H1 (cell line): ENCODE results near the gene DLEC1. TPM values are rescaled to one million over a fixed set of nuclear protein-coding genes. Genes with fewer than 3 reads are reported as not detected.

ENCODE experiments used
- ASH2L ChIP-seq: fragments of 200-600, 300-600 bp; sonication (generic); IDR thresholded peaks from one replicate; pipeline ENCODE4 v1.7.1; 2017; ENCODE audit warnings: low read length
- HDAC2 ChIP-seq, 2 experiments: fragments of 300-600 bp in 1 of 2; sonication (generic) in 1 of 2; IDR thresholded peaks; 2 replicates each; pipeline ENCODE4 v1.6.1; 2011 to 2012; ENCODE audit warnings: low read depth in 2 of 2, low read length in 2 of 2, mild to moderate bottlenecking in 2 of 2, moderate library complexity in 2 of 2, borderline replicate concordance in 1 of 2, inconsistent platforms in 1 of 2
- JUND ChIP-seq: IDR thresholded peaks from 2 replicates; pipeline ENCODE4 v1.6.1; 2011; ENCODE audit warnings: mild to moderate bottlenecking, improper control_type of control experiment, low read length
- POLR2A ChIP-seq, 2 experiments: IDR thresholded peaks; 1 replicate in 1 of 2; 2 replicates in 1 of 2; pipeline ENCODE4 v1.6.1; 2011; ENCODE audit warnings: low read depth in 2 of 2, low read length in 2 of 2, mild to moderate bottlenecking in 2 of 2; ENCODE audit errors: control extremely low read depth in 1 of 2
- SIN3A ChIP-seq, 2 experiments: IDR thresholded peaks in 1 of 2; conservative IDR thresholded peaks in 1 of 2; 2 replicates each; pipeline ENCODE4 v1.6.1; 2011 to 2012; ENCODE audit warnings: low read length in 2 of 2, improper control_type of control experiment in 1 of 2, low read depth in 1 of 2, mild to moderate bottlenecking in 1 of 2
- TBP ChIP-seq: IDR thresholded peaks from 2 replicates; pipeline ENCODE4 v1.6.1; 2011; ENCODE audit warnings: low read depth, low read length, improper control_type of control experiment
- polyA plus RNA-seq, 7 experiments: library from polyadenylated mRNA; depleted of rRNA in 3 of 7; stranded (reverse) in 5 of 7; unstranded in 2 of 7; fragments of >200 nt in 5 of 7; fragments of 200-250 nt in 2 of 7; gene quantifications; 1 replicate in 5 of 7; 2 replicates in 1 of 7; 4 replicates in 1 of 7; pipeline versions ENCODE4 v1.2.1 to v1.2.3, GENCODE V29; 2011 to 2013; ENCODE audit warnings: missing spikeins in 2 of 7, mixed read lengths in 2 of 7
- total RNA-seq: library from RNA; stranded (reverse); fragmentation: NEBNext Ultra II Directional; extraction: Animal tissue kit (Norgen Biotek cat#: 25700); gene quantifications from 2 replicates; pipeline ENCODE4 v1.2.1, GENCODE V29; 2021
- TF ChIP-seq, protein P1 (sequence below): fragments of 300-600 bp; sonication (generic); IDR thresholded peaks from 2 replicates; pipeline ENCODE4 v1.7.1; 2012; ENCODE audit warnings: low read length, moderate library complexity, mild to moderate bottlenecking, inconsistent platforms; ENCODE audit not compliant: insufficient replicate concordance

The DLEC1 gene
- total and polyA plus RNA-seq, 2 of the 8 experiments (the other 6 are each of a cell fraction or from before 2014, with no cell fraction given): 0.26 to 0.76 TPM

DNA sequence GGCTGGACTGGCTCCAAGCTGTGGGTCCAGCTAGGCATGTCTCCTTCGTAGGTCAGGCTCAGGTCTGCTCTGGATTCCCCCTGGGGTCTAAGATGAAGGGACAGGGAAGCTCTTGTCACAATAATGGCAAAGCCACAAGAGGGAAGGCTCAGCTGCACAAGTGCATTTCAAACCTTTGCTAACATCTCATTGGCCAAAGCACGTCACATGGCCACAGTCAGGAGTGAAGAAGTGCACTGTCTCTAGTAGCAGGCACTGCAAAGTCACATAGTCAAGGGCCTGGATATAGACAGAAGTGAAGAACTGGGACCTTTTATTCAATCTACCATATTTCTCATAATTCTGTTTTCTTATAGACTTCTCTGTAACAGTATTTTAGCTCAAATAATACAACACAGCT lies 20.1 kb downstream of the DLEC1 start (continued):
- TF ChIP-seq, protein P1, sequence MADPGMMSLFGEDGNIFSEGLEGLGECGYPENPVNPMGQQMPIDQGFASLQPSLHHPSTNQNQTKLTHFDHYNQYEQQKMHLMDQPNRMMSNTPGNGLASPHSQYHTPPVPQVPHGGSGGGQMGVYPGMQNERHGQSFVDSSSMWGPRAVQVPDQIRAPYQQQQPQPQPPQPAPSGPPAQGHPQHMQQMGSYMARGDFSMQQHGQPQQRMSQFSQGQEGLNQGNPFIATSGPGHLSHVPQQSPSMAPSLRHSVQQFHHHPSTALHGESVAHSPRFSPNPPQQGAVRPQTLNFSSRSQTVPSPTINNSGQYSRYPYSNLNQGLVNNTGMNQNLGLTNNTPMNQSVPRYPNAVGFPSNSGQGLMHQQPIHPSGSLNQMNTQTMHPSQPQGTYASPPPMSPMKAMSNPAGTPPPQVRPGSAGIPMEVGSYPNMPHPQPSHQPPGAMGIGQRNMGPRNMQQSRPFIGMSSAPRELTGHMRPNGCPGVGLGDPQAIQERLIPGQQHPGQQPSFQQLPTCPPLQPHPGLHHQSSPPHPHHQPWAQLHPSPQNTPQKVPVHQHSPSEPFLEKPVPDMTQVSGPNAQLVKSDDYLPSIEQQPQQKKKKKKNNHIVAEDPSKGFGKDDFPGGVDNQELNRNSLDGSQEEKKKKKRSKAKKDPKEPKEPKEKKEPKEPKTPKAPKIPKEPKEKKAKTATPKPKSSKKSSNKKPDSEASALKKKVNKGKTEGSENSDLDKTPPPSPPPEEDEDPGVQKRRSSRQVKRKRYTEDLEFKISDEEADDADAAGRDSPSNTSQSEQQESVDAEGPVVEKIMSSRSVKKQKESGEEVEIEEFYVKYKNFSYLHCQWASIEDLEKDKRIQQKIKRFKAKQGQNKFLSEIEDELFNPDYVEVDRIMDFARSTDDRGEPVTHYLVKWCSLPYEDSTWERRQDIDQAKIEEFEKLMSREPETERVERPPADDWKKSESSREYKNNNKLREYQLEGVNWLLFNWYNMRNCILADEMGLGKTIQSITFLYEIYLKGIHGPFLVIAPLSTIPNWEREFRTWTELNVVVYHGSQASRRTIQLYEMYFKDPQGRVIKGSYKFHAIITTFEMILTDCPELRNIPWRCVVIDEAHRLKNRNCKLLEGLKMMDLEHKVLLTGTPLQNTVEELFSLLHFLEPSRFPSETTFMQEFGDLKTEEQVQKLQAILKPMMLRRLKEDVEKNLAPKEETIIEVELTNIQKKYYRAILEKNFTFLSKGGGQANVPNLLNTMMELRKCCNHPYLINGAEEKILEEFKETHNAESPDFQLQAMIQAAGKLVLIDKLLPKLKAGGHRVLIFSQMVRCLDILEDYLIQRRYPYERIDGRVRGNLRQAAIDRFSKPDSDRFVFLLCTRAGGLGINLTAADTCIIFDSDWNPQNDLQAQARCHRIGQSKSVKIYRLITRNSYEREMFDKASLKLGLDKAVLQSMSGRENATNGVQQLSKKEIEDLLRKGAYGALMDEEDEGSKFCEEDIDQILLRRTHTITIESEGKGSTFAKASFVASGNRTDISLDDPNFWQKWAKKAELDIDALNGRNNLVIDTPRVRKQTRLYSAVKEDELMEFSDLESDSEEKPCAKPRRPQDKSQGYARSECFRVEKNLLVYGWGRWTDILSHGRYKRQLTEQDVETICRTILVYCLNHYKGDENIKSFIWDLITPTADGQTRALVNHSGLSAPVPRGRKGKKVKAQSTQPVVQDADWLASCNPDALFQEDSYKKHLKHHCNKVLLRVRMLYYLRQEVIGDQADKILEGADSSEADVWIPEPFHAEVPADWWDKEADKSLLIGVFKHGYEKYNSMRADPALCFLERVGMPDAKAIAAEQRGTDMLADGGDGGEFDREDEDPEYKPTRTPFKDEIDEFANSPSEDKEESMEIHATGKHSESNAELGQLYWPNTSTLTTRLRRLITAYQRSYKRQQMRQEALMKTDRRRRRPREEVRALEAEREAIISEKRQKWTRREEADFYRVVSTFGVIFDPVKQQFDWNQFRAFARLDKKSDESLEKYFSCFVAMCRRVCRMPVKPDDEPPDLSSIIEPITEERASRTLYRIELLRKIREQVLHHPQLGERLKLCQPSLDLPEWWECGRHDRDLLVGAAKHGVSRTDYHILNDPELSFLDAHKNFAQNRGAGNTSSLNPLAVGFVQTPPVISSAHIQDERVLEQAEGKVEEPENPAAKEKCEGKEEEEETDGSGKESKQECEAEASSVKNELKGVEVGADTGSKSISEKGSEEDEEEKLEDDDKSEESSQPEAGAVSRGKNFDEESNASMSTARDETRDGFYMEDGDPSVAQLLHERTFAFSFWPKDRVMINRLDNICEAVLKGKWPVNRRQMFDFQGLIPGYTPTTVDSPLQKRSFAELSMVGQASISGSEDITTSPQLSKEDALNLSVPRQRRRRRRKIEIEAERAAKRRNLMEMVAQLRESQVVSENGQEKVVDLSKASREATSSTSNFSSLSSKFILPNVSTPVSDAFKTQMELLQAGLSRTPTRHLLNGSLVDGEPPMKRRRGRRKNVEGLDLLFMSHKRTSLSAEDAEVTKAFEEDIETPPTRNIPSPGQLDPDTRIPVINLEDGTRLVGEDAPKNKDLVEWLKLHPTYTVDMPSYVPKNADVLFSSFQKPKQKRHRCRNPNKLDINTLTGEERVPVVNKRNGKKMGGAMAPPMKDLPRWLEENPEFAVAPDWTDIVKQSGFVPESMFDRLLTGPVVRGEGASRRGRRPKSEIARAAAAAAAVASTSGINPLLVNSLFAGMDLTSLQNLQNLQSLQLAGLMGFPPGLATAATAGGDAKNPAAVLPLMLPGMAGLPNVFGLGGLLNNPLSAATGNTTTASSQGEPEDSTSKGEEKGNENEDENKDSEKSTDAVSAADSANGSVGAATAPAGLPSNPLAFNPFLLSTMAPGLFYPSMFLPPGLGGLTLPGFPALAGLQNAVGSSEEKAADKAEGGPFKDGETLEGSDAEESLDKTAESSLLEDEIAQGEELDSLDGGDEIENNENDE: no peak
- TF ChIP-seq ASH2L (no peak), JUND (no peak), SIN3A (conservative IDR thresholded peaks at IDR 0.05 in 1 of 2, IDR thresholded peaks at IDR 0.05 in 1 of 2; ENCODE audit: low read depth in 1 of 2, low read length in 2 of 2) (no peak), POLR2A (IDR thresholded peaks at IDR 0.05; ENCODE audit: control extremely low read depth in 1 of 2, low read depth in 2 of 2, low read length in 2 of 2) (no peak), HDAC2 (IDR thresholded peaks at IDR 0.05; ENCODE audit: borderline replicate concordance in 1 of 2, low read depth in 2 of 2, low read length in 2 of 2) (no peak), TBP (no peak)
